ENCODE measurements around the gene HIPK2.

Gene HIPK2

DNA sequence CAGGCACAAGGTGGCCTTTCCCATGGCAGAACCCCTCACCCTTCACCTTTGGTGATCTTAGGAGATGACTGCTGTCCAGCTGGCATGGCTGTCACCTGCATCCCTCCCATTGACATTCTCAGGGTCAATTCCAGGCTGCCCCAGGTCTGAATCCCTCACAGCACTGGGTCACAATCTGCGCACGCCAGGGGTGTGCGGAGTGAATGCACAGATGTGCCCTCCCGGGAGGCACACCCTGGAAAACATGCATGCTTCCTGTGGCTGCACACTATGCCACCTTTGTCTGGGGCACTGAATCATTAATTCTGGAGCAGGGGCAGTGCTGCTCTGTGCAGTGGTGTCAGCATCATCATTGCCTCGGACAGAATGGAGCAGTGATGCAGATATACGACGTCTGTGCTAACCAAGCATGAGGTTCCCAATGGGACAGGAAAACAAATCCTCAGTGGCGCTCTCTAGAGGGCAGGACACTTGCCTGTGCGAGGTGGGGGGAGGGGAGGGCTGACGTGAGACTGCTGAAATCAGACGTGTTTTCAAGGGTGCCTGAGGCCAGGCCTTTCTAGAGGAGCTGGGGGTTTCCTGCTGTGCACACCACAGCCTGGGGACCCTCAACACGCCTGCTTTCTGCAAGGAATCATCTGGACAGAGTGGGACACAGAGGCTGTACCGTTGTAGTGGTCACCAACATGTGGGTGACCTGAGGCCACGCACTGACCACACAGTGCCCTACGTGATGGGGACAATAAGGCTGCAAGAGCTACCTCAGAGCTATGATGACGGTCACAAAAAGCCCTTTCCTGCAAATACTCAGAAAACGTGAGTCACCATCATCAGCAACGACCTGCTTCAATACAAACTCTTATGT, 77.9 kb downstream of the HIPK2 start:
- no peak for DNase-seq (ENCODE audit: extremely low read depth in 1 of 2, low read depth in 1 of 2)

DNA sequence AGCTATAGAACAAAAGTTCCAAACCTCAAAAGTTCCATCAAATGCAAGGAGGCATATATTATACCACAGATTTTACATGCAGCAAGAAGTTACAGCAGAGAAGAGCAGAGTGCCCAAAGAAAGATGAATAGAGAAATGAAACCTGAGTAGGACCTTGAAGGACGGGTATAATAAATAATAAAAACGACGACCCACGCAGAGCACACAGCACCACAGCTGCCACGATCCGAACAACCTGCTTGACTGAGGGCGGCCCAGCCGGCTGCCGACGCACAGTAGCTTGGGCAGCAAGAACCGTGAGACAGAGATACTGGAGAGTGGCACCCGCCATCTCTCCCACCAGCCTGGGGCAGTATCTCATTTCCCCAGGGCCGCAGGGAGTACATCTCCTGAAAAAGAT, 79.0 kb downstream of the HIPK2 start:
- no peak for DNase-seq (ENCODE audit: extremely low read depth in 1 of 2, low read depth in 1 of 2)

DNA sequence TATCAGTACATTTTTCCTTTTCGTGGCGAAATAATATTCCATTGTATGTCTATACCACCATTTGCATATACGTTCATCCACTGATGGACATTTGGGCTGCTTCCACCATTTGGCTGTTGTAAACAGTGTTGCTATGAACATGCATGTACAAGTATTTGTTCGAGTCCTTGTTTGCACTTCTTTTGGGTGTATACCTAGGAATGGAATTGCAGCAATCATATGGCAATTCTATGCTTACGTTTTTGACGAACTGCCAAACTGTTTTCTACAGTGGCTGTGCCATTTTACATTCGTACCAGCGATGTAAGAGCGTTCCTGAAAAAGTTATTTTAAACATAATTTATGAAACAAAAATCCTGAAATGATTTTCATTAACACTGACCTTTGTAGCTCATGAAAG, 79.5 kb downstream of the HIPK2 start:
- no peak for DNase-seq (ENCODE audit: extremely low read depth in 1 of 2, low read depth in 1 of 2)

DNA sequence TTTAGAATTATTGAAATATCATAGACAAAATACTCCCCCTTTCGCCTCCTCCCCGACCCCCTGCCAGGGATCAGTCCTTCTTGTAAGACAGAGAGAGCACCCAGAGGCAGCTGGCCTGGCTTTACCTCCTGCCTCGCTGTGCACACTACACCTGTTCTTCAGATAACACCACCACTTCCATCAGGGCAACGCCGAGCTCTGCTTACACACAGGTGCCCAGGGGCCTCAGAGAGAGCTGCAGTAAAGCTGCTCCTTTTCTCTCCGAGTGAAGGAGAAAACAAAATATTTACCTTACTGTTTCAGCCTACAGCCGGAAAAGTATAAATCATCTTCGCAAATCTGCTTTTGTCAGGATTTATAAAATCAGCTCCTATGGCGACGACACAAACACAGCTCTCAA, 80.7 kb downstream of the HIPK2 start:
- no peak for DNase-seq (ENCODE audit: extremely low read depth in 1 of 2, low read depth in 1 of 2)

DNA sequence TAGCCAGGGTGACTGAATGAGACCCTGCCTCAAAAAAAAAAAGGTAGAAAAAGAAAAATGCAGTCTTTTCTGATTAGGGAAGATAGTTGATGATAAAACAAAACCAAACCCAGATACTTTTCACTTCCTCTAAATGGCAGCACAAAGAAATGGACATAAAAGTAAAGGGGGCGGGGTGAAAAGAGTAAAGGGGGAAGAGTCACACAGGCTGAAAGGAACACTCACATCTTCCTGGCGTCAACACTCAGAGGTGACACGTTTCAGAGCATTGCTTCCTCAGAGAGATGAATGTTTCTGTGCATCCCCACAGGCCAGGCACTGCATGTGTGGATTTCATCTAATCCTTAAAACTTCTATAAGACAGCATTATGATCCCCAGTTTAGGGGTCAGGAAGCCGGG, 81.2 kb downstream of the HIPK2 start:
- no peak for DNase-seq (ENCODE audit: extremely low read depth in 1 of 2, low read depth in 1 of 2)

DNA sequence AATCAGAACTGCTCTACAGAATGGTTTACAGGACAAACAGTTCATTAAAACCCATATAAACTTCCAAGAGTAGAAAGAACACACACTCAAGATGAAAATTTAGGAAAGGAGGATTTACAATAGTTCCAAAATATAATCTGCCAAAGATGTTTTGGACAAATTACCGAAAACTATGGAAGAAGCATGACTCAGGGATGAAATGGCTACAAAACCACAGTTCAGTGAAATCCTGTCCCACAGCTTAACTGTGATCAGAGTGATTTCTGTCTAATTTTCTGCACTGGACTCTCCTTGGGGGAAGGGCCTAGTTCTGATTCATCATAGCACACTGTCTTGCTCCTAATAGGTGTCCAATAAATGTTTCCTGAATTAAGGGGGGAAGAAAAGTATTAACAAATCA, 82.2 kb downstream of the HIPK2 start:
- no peak for DNase-seq (ENCODE audit: extremely low read depth in 1 of 2, low read depth in 1 of 2)

DNA sequence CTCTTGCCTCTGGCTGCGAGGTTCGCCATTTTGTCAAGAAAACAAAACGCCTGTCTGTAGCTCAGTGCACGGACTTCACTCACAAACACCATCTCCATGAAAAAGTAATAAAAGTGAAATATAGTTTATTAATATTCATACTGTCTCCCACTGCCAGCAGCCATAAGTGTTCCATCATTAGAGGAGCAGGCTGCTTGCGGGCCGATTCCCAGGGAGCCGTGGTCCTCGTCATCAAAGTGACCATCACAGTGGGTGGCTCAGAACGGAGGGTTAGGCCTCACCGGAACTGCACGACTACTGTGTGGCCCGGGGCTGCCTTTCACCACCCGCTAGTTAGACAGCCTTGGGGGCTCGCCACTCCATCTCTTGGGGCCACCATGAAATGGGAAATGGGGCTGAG, 82.7 kb downstream of the HIPK2 start:
- no peak for DNase-seq (ENCODE audit: extremely low read depth in 1 of 2, low read depth in 1 of 2)

DNA sequence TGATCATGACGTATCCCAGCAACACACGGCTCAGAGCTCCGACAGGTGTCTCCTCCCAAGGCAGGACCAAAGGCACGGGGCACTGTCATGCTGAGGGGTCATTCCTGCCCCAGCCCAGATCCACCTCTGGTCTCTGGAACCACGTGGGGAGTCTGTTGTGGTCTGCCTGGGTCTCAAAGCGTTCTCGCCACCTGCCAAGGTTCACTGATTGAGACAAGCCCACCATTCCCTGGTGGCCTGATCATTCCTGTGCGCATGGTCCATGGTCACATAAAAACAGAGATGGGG, 83.5 kb downstream of the HIPK2 start:
- no peak for DNase-seq (ENCODE audit: extremely low read depth in 1 of 2, low read depth in 1 of 2)

DNA sequence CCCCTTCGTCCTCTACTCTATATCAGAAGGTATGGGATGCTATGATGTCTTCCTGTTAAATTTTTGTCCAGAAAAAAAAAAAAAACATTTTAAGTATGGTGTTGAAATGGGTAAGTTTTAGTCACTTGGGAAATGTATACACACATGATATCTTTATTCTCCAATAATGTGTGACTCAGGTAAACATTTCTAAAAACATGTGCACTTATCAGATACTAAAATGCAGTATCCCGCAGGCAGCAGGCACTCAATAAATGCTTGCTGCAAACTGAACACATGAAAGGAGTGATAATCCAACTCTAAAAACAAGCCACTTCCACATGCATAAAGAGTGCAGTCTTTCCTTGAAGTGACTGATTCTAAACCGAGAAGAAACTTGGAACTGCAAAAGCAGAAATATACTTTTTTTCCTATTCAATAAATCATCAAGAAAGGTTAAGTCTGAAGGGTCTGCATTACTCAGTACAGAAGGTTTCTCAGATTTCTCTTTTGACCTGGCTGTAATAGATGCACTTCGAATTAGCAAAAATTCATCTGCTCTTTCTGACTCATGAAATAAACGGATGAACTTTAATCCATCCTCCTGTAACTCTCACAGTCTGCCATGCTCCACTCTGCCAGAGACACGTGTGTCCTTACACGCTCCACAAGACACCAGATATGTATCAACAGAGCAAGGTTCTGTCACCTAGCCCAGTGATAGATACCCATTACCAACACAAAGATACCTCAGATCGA, 84.0 kb downstream of the HIPK2 start:
- DNase-seq (ENCODE audit: extremely low read depth in 1 of 2, low read depth in 1 of 2): no peak

DNA sequence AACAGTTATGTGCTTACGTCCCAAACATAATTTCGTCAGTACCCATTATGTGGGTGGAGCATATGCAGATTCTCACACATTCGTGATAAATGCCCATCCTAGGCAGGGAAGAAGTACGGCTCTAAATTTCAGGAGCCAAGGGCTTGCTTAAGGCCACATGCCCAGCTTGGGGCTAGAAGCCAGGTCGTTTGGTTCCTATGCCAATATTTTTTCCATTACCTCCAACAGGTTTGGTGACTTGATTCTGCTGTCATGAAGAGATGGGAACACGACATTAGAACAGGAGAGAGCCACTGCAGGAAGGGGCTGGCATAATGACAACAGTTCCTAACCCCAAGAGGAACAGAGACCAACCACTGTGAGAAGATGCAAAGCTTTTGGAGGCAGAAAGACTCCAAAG, 85.1 kb downstream of the HIPK2 start:
- DNase-seq (ENCODE audit: extremely low read depth in 1 of 2, low read depth in 1 of 2): no peak

DNA sequence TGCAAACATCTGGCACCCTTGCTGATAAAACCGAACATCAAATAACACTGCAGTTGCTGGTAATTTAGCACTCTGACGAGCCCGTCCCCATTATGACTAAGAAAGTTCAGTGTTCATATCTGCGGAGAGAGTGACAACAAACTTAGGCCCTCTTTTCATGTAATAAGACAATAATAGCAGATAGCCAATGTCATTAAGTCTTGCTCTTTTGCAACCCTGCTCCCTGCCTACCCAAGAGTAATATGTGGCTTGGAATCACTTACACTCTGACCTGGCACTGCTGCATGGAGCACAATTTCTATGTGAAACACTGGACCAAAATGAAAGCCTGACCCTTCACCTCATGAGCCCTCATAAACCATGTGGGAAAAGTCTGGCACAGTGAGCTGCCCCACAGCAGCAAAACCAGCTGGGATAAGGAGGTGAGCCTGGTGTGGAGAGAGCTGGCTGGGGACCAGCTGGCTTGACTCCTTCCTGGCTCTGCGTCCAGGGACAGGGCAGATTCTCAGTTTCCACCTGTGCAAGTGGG, 86.5 kb downstream of the HIPK2 start:
- no peak for DNase-seq (ENCODE audit: extremely low read depth in 1 of 2, low read depth in 1 of 2)

DNA sequence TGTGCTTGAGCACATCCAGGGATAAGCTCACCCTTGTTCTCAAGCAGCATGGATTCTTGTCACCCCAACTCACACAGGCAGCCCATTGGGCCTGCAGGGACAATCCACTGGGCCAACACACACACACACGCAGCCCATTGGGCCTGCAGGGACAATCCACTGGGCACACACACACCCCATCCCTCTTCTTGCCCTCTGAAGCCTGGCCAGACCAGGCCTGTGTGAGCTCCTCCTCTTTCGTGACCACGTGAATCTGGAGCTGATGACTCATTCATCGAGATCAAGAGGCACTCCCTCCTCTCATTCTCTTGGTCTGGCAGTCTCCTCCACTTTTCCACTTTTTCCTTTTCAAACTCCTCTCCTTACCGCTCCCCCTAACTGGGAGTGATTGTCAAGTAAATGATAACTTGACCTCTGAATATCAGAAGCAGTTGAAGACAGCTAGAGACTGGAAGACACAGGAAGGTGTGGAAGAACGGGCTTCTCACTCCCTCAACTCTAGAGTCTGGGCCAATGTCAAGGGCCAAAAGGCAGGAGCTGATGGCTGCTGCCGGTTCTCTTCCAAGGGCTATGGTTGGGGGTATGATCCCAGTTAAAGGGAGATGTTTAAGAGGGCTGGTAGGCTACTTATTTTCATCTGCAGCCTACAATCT, 89.7 kb downstream of the HIPK2 start:
- DNase-seq (ENCODE audit: extremely low read depth in 1 of 2, low read depth in 1 of 2): no peak

DNA sequence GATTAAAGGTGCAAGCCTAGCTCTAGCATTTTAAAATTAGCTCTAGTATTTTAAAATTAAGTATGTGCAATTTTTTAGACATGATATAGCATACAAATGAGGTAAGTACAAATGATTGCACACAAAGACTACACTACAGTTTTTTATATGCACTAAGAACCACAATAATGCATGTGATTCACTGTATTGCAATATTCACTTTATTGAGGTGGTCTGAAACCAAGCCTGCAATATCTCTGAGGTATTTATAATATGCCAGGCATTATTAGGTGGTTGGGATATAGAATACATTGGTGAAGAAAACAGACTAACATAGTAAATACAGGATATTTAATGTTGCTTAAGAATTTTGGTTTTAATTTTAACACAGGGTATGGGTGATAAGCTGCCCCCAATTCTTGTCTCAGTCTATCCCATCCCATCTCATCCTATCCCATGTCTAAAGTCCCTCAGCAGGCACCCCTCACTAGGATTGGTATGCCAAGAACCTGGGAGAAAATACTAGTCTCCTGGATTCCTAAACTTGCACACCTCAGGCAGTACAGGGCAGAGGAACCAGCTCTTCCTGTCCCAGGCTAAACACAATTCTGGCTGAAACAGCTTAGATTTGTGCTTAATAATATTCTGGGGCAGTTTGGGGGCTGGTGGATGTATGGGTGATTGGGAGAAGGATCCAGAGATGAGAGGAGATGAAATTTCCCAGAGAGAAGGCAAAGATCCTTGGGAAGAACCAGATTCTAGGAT, 90.4 kb downstream of the HIPK2 start:
- no peak for DNase-seq (ENCODE audit: extremely low read depth in 1 of 2, low read depth in 1 of 2)

DNA sequence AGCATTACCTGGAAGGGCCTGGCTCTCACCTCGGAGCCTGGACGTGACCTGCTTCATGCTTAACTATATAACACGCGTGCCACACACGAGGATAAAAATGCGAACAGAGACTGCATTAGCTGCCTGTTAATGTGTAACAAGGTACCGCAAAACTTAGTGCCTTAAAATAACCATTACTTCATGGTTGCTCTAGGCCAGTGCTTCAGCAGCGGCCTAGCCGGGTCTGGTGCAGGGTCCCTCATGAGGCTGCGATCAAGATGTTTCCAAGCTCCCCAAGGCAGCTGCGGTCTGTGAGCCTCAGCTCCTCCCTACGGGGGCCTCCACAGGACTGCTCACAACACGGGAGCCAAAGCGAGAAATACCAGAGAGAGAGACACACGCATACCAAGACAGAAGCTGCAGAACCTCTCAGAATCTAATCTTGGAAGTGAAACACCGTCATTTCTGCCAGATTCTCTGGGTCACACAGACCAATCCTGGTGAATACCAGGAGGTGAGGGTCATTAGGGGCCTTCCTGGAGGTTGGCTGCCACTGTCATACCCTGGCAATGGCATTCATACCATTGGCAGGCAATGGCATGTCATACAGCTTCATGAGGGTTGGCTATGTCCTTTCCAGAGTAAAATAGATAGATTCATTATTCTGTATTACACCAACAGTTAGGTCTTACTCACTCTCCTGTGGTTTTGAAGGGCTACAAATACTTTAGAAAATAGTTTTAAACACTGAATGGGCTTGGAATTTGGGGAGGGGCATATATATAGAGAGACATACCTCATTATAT, 94.5 kb downstream of the HIPK2 start:
- no peak for DNase-seq (ENCODE audit: extremely low read depth in 1 of 2, low read depth in 1 of 2)

DNA sequence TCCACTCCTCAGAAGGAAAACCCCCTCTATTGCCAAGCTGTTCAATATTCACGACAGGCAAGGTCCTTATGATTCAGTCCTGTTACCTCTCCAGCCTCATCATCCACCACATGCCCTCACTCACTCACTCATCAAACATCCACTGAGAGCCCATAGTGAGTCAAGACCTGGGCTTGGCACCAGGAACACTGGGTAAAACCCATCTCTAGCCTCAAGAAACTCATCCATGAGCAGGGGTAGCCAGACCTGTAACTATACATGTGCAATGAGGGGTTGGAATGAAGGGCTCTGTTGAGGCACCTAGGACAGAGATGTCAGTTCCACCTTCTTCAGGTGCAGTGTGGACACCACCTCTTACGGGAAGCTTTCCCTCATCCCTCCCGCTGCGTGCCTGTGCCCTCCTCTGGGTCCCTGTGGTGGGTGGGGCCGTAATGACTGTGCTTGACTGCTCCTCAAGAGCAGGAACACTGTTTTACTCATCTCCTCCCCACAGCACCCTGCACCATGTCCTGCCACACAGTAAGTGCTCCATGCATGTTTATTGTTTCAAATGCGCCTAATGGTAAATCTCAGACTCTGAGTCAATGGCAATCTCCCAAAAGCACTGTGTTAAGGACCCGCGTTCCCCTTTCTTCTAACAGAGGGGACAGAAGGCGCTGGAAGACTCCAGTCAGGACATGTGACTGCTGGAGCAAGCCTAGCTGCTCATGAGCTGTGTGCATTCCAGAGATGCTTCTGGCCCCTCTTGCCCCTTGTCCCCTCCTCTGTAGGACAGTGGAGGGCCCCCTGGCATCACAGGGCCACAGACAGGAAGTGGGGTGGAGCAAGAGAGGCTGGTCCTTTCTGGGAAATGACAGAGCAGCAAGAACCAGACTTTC, 95.4 kb downstream of the HIPK2 start:
- no peak for DNase-seq (ENCODE audit: extremely low read depth in 1 of 2, low read depth in 1 of 2)

DNA sequence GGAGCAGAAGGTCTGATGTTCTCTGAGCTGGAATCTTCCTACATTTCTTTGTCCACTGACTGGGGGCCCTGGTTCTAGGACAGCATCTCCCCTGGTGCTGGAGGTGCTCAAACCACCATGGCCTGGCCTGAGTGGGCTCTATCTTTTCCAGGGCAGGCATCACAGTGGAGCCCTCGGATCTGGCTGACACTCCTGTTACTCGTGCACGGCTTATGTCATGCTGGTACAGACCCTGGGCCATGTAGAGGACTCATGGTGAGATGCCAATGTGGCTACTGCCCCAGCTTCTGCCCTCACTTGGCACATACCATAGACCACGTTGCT, 96.0 kb downstream of the HIPK2 start:
- DNase-seq (ENCODE audit: extremely low read depth in 1 of 2, low read depth in 1 of 2): no peak

DNA sequence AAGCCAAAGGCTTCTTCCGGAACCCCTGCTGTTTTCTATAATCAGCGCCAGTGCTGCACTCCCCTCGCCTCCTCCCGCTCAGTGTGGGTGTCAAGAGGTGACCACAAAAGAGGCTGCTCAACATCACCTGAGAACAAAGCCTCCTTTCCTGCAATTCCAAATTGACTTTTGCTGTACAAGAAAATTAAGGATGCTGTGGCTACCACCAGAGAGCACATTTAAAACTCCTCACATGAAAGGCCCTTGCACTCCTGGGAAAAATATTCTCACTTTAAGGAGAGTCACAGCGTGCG, 96.4 kb downstream of the HIPK2 start:
- DNase-seq (ENCODE audit: extremely low read depth in 1 of 2, low read depth in 1 of 2): no peak

DNA sequence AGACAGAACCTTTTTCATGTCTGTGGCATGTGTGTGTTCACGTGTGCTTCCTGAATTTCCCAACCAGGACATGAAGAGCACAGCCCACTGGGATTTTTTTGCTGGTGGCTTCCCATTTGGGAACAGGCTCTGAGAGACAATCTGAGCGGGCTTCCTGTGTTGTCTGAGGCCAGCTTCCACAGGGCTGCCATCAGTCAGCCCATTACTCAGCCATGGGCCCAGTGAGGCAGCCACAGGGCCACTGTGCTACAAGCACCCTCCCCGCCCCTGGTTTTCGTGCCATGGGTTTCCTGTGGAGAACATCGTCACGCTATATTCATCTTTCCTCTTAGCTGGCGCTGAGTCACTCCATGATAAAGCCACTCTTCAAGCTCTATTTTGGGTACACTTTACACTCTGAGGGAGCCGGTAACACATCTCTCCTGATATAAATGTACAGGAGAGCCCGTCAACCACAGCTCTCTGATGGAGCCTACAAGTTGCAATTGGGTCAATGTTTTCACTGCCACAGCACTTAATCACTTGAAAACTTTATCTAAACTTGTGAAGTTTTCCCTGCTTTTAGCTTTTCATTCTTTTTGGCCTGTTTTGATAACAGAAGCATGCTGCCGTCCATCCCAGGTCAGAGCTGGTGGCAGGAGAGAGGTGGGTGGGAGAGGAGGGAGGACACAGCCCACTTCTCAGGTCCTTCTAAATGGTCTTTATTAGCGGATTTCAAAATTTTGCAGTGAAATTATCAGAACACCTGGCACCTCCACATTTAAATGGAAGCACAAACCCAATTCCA, 96.9 kb downstream of the HIPK2 start:
- peak; percentile 13 to 21 for DNase-seq (ENCODE audit: extremely low read depth in 1 of 2, low read depth in 1 of 2)
